H1 (cell line): ENCODE measurements around the gene CLIP4. TPM values are rescaled to one million over a fixed set of nuclear protein-coding genes. Genes with fewer than 3 reads are reported as not detected.

Experiments used
- CTCF ChIA-PET: fragments of 300-600 bp; sonication (Branson Sonifier 250); formaldehyde crosslinking; loops from one replicate; lab custom pipeline; 2021; ENCODE audit not compliant: partially characterized antibody; lab: Charles Lee
- POLR2A ChIA-PET: fragments of 300-600 bp; sonication (Branson Sonifier 250); formaldehyde crosslinking; loops from one replicate; lab custom pipeline; 2021; ENCODE audit warnings: inconsistent platforms; ENCODE audit not compliant: partially characterized antibody; lab: Charles Lee
- DNase-seq, 2 experiments: peaks; one replicate each; pipeline versions ENCODE4 v3.0.0 to v3.0.0-alpha.2; 2010 to 2022; ENCODE audit warnings: low spot score in 2 of 2, low read depth in 1 of 2, mixed read lengths in 1 of 2
- FAIRE-seq: peaks from 2 replicates; lab custom pipeline; 2011; peaks lifted over from hg19 to GRCh38; lab: Jason Lieb, UNC
- H2AFZ ChIP-seq: 2 replicates; pipeline ENCODE4 v1.8.1; 2012; ENCODE audit warnings: low read length, inconsistent platforms
- H2AK5ac ChIP-seq: 2 replicates; pipeline ENCODE4 v1.6.1; 2013; ENCODE audit warnings: low read depth, low read length
- H2BK120ac ChIP-seq: replicated peaks from 2 replicates; pipeline ENCODE3; 2013; ENCODE audit warnings: low read depth, low read length, inconsistent platforms
- H2BK12ac ChIP-seq: 2 replicates; pipeline ENCODE4 v1.6.1; 2013; ENCODE audit warnings: low read depth, low read length
- H2BK15ac ChIP-seq: 2 replicates; pipeline ENCODE4 v1.6.1; 2013; ENCODE audit warnings: low read length
- H2BK20ac ChIP-seq: 2 replicates; pipeline ENCODE4 v1.6.1; 2013; ENCODE audit warnings: low read length
- H2BK5ac ChIP-seq: 2 replicates; pipeline ENCODE4 v1.6.1; 2013; ENCODE audit warnings: low read depth, low read length
- H3K14ac ChIP-seq: 2 replicates; pipeline ENCODE4 v1.6.1; 2013; ENCODE audit warnings: inconsistent platforms; ENCODE audit not compliant: insufficient read length
- H3K18ac ChIP-seq: 2 replicates; pipeline ENCODE4 v1.6.1; 2013; ENCODE audit warnings: low read length; ENCODE audit errors: extremely low read depth
- H3K23ac ChIP-seq: 2 replicates; pipeline ENCODE4 v1.6.1; 2013; ENCODE audit warnings: inconsistent platforms; ENCODE audit not compliant: insufficient read length
- H3K23me2 ChIP-seq: 2 replicates; pipeline ENCODE4 v1.6.1; 2013; ENCODE audit warnings: low read depth, low read length
- H3K27ac ChIP-seq: 2 replicates; pipeline ENCODE4 v1.6.1; 2011; ENCODE audit warnings: low read depth, low read length, inconsistent platforms
- H3K27me3 ChIP-seq, 4 experiments: replicated peaks in 1 of 4; 1 replicate in 1 of 4; 2 replicates in 3 of 4; pipeline versions ENCODE4 v1.6.1 to v1.8.1; 2011 to 2013; ENCODE audit warnings: low read length in 3 of 4, mild to moderate bottlenecking in 3 of 4, inconsistent platforms in 2 of 4, mixed read lengths in 2 of 4, moderate library complexity in 1 of 4; ENCODE audit not compliant: control insufficient read depth in 3 of 4, insufficient read depth in 3 of 4; ENCODE audit errors: extremely low read depth in 1 of 4
- H3K36me3 ChIP-seq, 4 experiments: 2 replicates each; pipeline versions ENCODE4 v1.6.1 to v1.8.1; 2011 to 2013; ENCODE audit warnings: mild to moderate bottlenecking in 4 of 4, low read length in 3 of 4, moderate library complexity in 2 of 4, control low read depth in 1 of 4, inconsistent platforms in 1 of 4; ENCODE audit not compliant: insufficient read depth in 4 of 4, control insufficient read depth in 2 of 4
- H3K4ac ChIP-seq: replicated peaks from 2 replicates; pipeline ENCODE3; 2013; ENCODE audit warnings: low read length, low read depth, mixed read lengths, inconsistent platforms; ENCODE audit not compliant: insufficient read length
- H3K4me1 ChIP-seq, 4 experiments: replicated peaks in 1 of 4; 1 replicate in 1 of 4; 2 replicates in 3 of 4; pipeline versions ENCODE4 v1.6.1 to v1.8.1; 2011 to 2013; ENCODE audit warnings: low read length in 3 of 4, inconsistent platforms in 2 of 4, mixed read lengths in 1 of 4; ENCODE audit not compliant: insufficient read depth in 4 of 4, control insufficient read depth in 3 of 4
- H3K4me2 ChIP-seq, 2 experiments: 2 replicates each; pipeline versions ENCODE4 v1.6.1 to v1.8.1; 2011 to 2013; ENCODE audit warnings: low read depth in 2 of 2, low read length in 2 of 2, control low read depth in 1 of 2, inconsistent platforms in 1 of 2, mild to moderate bottlenecking in 1 of 2; ENCODE audit not compliant: insufficient read depth in 1 of 2
- H3K4me3 ChIP-seq, 4 experiments: fragments of 200-600, 300-600 bp in 1 of 4; sonication (generic), shearing (Covaris generic), sonication (Bioruptor Twin) in 1 of 4; 2 replicates each; pipeline versions ENCODE4 v1.5.1 to v1.8.1; 2011 to 2016; ENCODE audit warnings: low read length in 4 of 4, low read depth in 3 of 4, control low read depth in 2 of 4, inconsistent platforms in 2 of 4, mild to moderate bottlenecking in 2 of 4, mixed read lengths in 1 of 4, moderate library complexity in 1 of 4; ENCODE audit not compliant: insufficient read depth in 2 of 4; ENCODE audit errors: extremely low read depth in 1 of 4
- H3K56ac ChIP-seq: replicated peaks from 2 replicates; pipeline ENCODE3; 2013; ENCODE audit warnings: low read depth, mild to moderate bottlenecking, mixed read lengths, low read length, inconsistent platforms; ENCODE audit not compliant: insufficient read length
- H3K79me1 ChIP-seq: 2 replicates; pipeline ENCODE4 v1.6.1; 2013; ENCODE audit warnings: low read depth, low read length, control low read depth
- H3K79me2 ChIP-seq, 2 experiments: 2 replicates each; pipeline versions ENCODE4 v1.6.1 to v1.8.1; 2012 to 2013; ENCODE audit warnings: low read length in 2 of 2, mild to moderate bottlenecking in 2 of 2, inconsistent platforms in 1 of 2; ENCODE audit not compliant: insufficient read depth in 2 of 2, control insufficient read depth in 1 of 2
- H3K9ac ChIP-seq, 4 experiments: replicated peaks in 1 of 4; 1 replicate in 1 of 4; 2 replicates in 3 of 4; pipeline versions ENCODE4 v1.6.1 to v1.8.1; 2011 to 2013; ENCODE audit warnings: low read depth in 3 of 4, low read length in 3 of 4, control low read depth in 2 of 4, mild to moderate bottlenecking in 2 of 4, moderate library complexity in 2 of 4, inconsistent platforms in 1 of 4; ENCODE audit errors: extremely low read depth in 1 of 4
- H3K9me3 ChIP-seq, 2 experiments: 2 replicates each; pipeline versions ENCODE4 v1.6.1 to v1.8.1; 2012 to 2013; ENCODE audit warnings: mild to moderate bottlenecking in 2 of 2, moderate library complexity in 2 of 2, control low read depth in 1 of 2, inconsistent platforms in 1 of 2, low read depth in 1 of 2, low read length in 1 of 2, mixed read lengths in 1 of 2; ENCODE audit not compliant: insufficient read depth in 2 of 2
- H4K20me1 ChIP-seq, 2 experiments: replicated peaks in 1 of 2; 2 replicates each; pipeline versions ENCODE3 to v1.8.1; 2011 to 2013; ENCODE audit warnings: inconsistent platforms in 2 of 2, low read length in 2 of 2, mild to moderate bottlenecking in 1 of 2; ENCODE audit not compliant: insufficient read depth in 2 of 2, control insufficient read depth in 1 of 2
- H4K5ac ChIP-seq: 2 replicates; pipeline ENCODE4 v1.6.1; 2013; ENCODE audit warnings: low read length, low read depth, mixed read lengths, inconsistent platforms; ENCODE audit not compliant: insufficient read length
- H4K8ac ChIP-seq: 2 replicates; pipeline ENCODE4 v1.8.0; 2013; ENCODE audit warnings: mild to moderate bottlenecking, moderate library complexity, low read length, inconsistent platforms; ENCODE audit not compliant: insufficient read depth; ENCODE audit errors: extremely low read depth
- H4K91ac ChIP-seq: replicated peaks from 2 replicates; pipeline ENCODE3; 2013; ENCODE audit warnings: low read length, mixed read lengths, inconsistent platforms; ENCODE audit not compliant: insufficient read length
- BCL11A ChIP-seq, 2 experiments: IDR thresholded peaks; one replicate each; pipeline ENCODE4 v1.6.1; 2011; ENCODE audit warnings: low read depth in 2 of 2, low read length in 2 of 2, mild to moderate bottlenecking in 2 of 2
- GABPA ChIP-seq: IDR thresholded peaks from 2 replicates; pipeline ENCODE4 v1.6.1; 2011; ENCODE audit warnings: mild to moderate bottlenecking, low read length, moderate library complexity, borderline replicate concordance; ENCODE audit not compliant: insufficient read depth
- HDAC2 ChIP-seq, 2 experiments: fragments of 300-600 bp in 1 of 2; sonication (generic) in 1 of 2; IDR thresholded peaks; 2 replicates each; pipeline ENCODE4 v1.6.1; 2011 to 2012; ENCODE audit warnings: low read depth in 2 of 2, low read length in 2 of 2, mild to moderate bottlenecking in 2 of 2, moderate library complexity in 2 of 2, borderline replicate concordance in 1 of 2, inconsistent platforms in 1 of 2
- HDAC6 ChIP-seq: IDR thresholded peaks from one replicate; pipeline ENCODE4 v1.7.1; 2012; ENCODE audit warnings: low read depth, mild to moderate bottlenecking, inconsistent platforms, low read length, moderate library complexity
- JUN ChIP-seq: IDR thresholded peaks from 2 replicates; pipeline ENCODE4 v1.6.1; 2011; ENCODE audit warnings: low read depth, mild to moderate bottlenecking, improper control_type of control experiment, low read length
- NANOG ChIP-seq: IDR thresholded peaks from 2 replicates; pipeline ENCODE4 v1.6.1; 2011; ENCODE audit warnings: low read length, low read depth, mild to moderate bottlenecking, inconsistent platforms; ENCODE audit not compliant: insufficient read depth, poor library complexity, severe bottlenecking
- RBBP5 ChIP-seq: IDR thresholded peaks from 2 replicates; pipeline ENCODE4 v1.7.1; 2012; ENCODE audit warnings: low read depth, mild to moderate bottlenecking, inconsistent platforms, low read length, moderate library complexity, borderline replicate concordance
- SP1 ChIP-seq: IDR thresholded peaks from 2 replicates; pipeline ENCODE4 v1.6.1; 2011; ENCODE audit warnings: low read depth, low read length
- WGBS, 2 experiments: shearing (Covaris generic) in 1 of 2; methylation state at CpG; one replicate each; pipeline versions ENCODE4 v1.1.6 to v1.1.7; 2013 to 2015; ENCODE audit warnings: low lambda C conversion rate in 2 of 2, mixed read lengths in 2 of 2, inconsistent platforms in 1 of 2, low coverage in 1 of 2, missing lambda C conversion rate in 1 of 2; ENCODE audit not compliant: insufficient replicate concordance in 2 of 2, insufficient coverage in 1 of 2, insufficient read length in 1 of 2; ENCODE audit errors: extremely low coverage in 1 of 2, missing lambda C conversion rate in 1 of 2; 5-methylcytosine and 5-hydroxymethylcytosine counted together
- polyA plus RNA-seq, 7 experiments: library from polyadenylated mRNA; depleted of rRNA in 3 of 7; stranded (reverse) in 5 of 7; unstranded in 2 of 7; fragments of >200 nt in 5 of 7; fragments of 200-250 nt in 2 of 7; gene quantifications; 1 replicate in 5 of 7; 2 replicates in 1 of 7; 4 replicates in 1 of 7; pipeline versions ENCODE4 v1.2.1 to v1.2.3, GENCODE V29; 2011 to 2013; ENCODE audit warnings: missing spikeins in 2 of 7, mixed read lengths in 2 of 7
- total RNA-seq: library from RNA; stranded (reverse); fragmentation: NEBNext Ultra II Directional; extraction: Animal tissue kit (Norgen Biotek cat#: 25700); gene quantifications from 2 replicates; pipeline ENCODE4 v1.2.1, GENCODE V29; 2021

Gene CLIP4
- total and polyA plus RNA-seq, 2 of the 8 experiments (the other 6 are each of a cell fraction or from before 2014, with no cell fraction given): 0.08 to 0.09 TPM

DNA sequence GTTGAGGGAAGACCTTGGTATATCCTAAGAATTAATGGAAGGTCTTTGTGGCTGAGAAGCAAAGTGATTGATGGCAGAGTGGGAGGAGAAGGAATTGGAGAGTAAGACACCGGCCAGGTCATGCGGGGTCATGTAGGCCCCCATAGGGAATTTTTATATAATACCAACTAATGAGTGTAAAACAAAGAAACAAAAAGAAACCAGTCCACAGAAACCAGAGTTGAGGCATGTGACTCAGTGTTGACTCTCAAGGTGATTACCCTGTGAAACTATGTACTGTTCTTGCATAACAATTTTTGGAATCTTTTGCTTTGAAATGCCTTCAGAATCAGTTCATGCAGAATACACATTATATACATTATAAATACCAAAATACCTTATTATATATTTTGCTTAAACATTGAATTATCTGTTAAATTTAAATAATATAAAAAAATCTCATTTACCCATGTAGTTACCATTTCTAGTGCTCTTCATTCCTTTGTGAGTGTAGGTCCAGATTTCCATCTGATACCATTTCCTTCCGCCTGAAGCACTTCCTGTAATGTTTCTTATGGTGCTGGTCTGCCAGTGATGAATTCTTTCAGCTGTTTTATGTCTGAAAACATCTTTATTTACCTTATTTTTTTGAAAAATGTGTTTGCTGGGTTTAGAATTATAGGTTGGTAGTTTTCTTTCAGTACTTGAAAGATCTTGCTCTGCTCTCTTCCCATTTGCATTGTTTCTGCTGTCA is 8.6 kb downstream of the CLIP4 start:
- H3K23me2 ChIP-seq: no peaks in the 10 kb centered on the region
- TF ChIP-seq BCL11A (IDR thresholded peaks at IDR 0.05; ENCODE audit: low read depth in 2 of 2, low read length in 2 of 2) (no peak), JUN (no peak), HDAC2 (IDR thresholded peaks at IDR 0.05; ENCODE audit: borderline replicate concordance in 1 of 2, low read depth in 2 of 2, low read length in 2 of 2) (no peak), SP1 (no peak), HDAC6 (no peak), NANOG (no peak), RBBP5 (no peak), GABPA (no peak)
- no peak overlapping the region for H2BK15ac ChIP-seq
- no peaks in the 10 kb centered on the region for H3K36me3 ChIP-seq
- H3K4ac ChIP-seq: no peak overlapping the region
- no peak overlapping the region for H3K23ac ChIP-seq
- H3K79me1 ChIP-seq: no peaks in the 10 kb centered on the region
- H2BK120ac ChIP-seq: no peak overlapping the region
- H4K8ac ChIP-seq: no peak overlapping the region
- H3K14ac ChIP-seq: no peak overlapping the region
- H4K20me1 ChIP-seq: no peaks in the 10 kb centered on the region
- FAIRE-seq: no peak
- no peaks in the 10 kb centered on the region for H3K9me3 ChIP-seq
- no peak overlapping the region for H3K4me3 ChIP-seq
- H2BK12ac ChIP-seq: no peak overlapping the region
- H3K27ac ChIP-seq: no peak overlapping the region
- no peaks in the 10 kb centered on the region for H3K79me2 ChIP-seq
- H4K91ac ChIP-seq: no peak overlapping the region
- no peak overlapping the region for H3K4me2 ChIP-seq
- 90% methylated on average over 3 of the region's 3 CpGs; no CpG with 5 or more reads in 1 of the 2 experiments for WGBS, 2 experiments
- H2AK5ac ChIP-seq: no peak overlapping the region
- H3K27me3 ChIP-seq: no peaks in the 10 kb centered on the region; a peak in 1 of 7 replicates
- DNase-seq: no peak
- ChIA-PET CTCF (no interaction called here), POLR2A (no interaction called here)
- H3K4me1 ChIP-seq: no peaks in the 10 kb centered on the region
- H3K18ac ChIP-seq: no peak overlapping the region
- H2AFZ ChIP-seq: no peak overlapping the region
- no peak overlapping the region for H2BK20ac ChIP-seq
- no peak overlapping the region for H4K5ac ChIP-seq
- no peak overlapping the region for H3K9ac ChIP-seq
- H2BK5ac ChIP-seq: no peak overlapping the region
- H3K56ac ChIP-seq: no peak overlapping the region
